ENCODE data around the gene SMARCC2.
A peak's percentile ranks its signal among the peaks of the same experiment; 100 is the strongest.
"Not testable (repeated sequence)": the region's sequence is repeated elsewhere in the genome, so short reads cannot be mapped to it uniquely, and the experiment has no call there.

SMARCC2 gene

DNA sequence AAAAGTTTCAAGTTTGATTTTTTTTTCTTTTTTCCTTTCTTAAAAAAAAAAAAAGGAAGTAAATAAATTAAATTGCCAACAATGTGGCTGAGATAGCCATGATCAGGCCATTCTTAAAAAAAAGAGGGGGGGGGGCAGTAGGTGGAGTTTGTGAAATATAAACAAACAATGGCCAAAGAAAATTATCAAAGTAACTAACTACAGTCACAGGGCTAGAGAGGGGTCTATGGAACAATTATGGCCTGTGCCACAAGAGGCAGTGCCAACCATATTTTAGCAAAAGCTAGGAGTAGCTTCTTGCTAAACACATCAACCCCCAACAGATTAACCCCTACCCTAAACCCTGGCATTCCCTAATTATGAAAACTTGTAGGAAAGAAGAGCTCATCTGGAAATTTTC, 16.2 kb upstream of the SMARCC2 start:
- Histone ChIP-seq H3K9ac (ENCODE audit: low read length) (no peak overlapping the region), H3K27me3 (ENCODE audit: control insufficient read depth in 1 of 2, insufficient read depth in 2 of 2, low read length in 2 of 2) (no peaks in the 10 kb centered on the region), H3K4me1 (ENCODE audit: insufficient read depth, low read length) (peaks cover 4% of the 10 kb centered on the region), H3K36me3 (ENCODE audit: insufficient read depth, low read length) (peaks cover 50% of the 10 kb centered on the region), H3K4me3 (ENCODE audit: low read depth in 1 of 2, low read length in 2 of 2) (no peak overlapping the region), H3K9me3 (ENCODE audit: low read length) (no peaks in the 10 kb centered on the region), H3K27ac (ENCODE audit: low read depth, low read length) (no peak overlapping the region)

DNA sequence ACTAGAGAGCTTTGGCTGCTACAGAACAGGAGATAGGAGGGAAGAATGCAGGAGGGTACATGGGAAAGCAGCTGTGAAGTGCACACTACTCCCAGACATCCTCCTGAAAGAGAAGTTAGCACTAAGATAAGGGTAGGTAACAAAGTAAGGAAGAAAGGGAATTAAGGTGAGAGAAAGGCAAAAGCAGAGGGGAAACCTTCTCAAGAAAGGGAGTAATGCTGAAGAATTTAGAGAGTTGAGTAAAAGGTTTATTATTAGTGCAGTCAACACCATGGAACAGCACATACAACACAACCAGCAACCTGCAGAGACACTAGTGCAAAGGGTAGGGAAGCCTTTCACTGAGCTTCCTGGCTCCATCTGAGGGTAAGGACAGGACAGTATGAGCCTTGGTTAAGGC, 15.0 kb upstream of the SMARCC2 start:
- H3K27me3 ChIP-seq (ENCODE audit: control insufficient read depth in 1 of 2, insufficient read depth in 2 of 2, low read length in 2 of 2) = no peaks in the 10 kb centered on the region
- H3K4me3 ChIP-seq (ENCODE audit: low read depth in 1 of 2, low read length in 2 of 2) = no peak overlapping the region
- H3K4me1 ChIP-seq (ENCODE audit: insufficient read depth, low read length) = peaks cover 4% of the 10 kb centered on the region
- no peaks in the 10 kb centered on the region for H3K9me3 ChIP-seq (ENCODE audit: low read length)
- peaks cover 41% of the 10 kb centered on the region for H3K36me3 ChIP-seq (ENCODE audit: insufficient read depth, low read length)
- H3K27ac ChIP-seq (ENCODE audit: low read depth, low read length) = no peak overlapping the region
- H3K9ac ChIP-seq (ENCODE audit: low read length) = no peak overlapping the region

DNA sequence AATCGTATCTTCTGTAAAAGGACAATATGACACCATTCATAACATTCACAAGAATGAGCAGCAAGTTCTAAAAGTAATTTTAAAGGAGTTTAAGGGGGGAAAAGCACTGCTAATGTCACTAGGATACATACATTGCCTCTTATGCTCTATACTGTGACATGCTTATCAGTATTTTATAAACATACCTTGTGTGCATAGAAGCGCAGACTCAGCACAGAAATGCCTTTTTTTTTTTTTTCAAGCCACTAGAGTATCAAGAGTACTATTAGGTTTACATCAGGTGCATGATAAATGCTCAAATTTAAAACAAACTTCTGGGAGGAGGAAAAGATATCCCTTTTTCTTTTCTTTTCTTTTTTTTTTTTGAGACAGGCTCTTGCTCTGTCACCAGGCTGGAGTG, 13.6 kb upstream of the SMARCC2 start:
- Histone ChIP-seq H3K9me3 (ENCODE audit: low read length) (no peaks in the 10 kb centered on the region), H3K27ac (ENCODE audit: low read depth, low read length) (no peak overlapping the region), H3K4me3 (ENCODE audit: low read depth in 1 of 2, low read length in 2 of 2) (no peak overlapping the region), H3K9ac (ENCODE audit: low read length) (no peak overlapping the region), H3K4me1 (ENCODE audit: insufficient read depth, low read length) (peaks cover 4% of the 10 kb centered on the region), H3K36me3 (ENCODE audit: insufficient read depth, low read length) (peaks cover 32% of the 10 kb centered on the region), H3K27me3 (ENCODE audit: control insufficient read depth in 1 of 2, insufficient read depth in 2 of 2, low read length in 2 of 2) (no peaks in the 10 kb centered on the region)

DNA sequence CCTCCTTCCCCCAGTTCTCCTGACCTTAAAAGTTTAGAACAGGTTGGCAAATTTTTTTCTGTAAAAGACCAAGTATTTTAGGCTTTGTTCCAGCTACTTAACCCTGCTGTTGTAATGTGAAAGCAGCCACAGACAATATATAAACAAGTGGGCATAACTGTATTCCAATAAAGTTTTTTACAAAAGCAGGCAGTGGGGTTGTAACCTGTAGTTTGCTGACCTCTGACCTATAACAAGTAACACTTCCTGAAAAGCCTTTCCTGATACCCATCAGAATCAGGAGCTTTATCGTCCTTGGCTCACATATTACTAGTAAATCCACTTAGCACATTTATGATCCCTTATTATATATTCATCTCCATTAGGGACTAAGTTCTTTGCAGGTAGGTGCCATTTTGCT, 13.1 kb upstream of the SMARCC2 start:
- H3K9me3 ChIP-seq (ENCODE audit: low read length) = no peaks in the 10 kb centered on the region
- peaks cover 27% of the 10 kb centered on the region for H3K36me3 ChIP-seq (ENCODE audit: insufficient read depth, low read length)
- H3K4me3 ChIP-seq (ENCODE audit: low read depth in 1 of 2, low read length in 2 of 2) = no peak overlapping the region
- H3K4me1 ChIP-seq (ENCODE audit: insufficient read depth, low read length) = peaks cover 4% of the 10 kb centered on the region
- H3K27ac ChIP-seq (ENCODE audit: low read depth, low read length) = no peak overlapping the region
- no peaks in the 10 kb centered on the region for H3K27me3 ChIP-seq (ENCODE audit: control insufficient read depth in 1 of 2, insufficient read depth in 2 of 2, low read length in 2 of 2)
- H3K9ac ChIP-seq (ENCODE audit: low read length) = no peak overlapping the region

DNA sequence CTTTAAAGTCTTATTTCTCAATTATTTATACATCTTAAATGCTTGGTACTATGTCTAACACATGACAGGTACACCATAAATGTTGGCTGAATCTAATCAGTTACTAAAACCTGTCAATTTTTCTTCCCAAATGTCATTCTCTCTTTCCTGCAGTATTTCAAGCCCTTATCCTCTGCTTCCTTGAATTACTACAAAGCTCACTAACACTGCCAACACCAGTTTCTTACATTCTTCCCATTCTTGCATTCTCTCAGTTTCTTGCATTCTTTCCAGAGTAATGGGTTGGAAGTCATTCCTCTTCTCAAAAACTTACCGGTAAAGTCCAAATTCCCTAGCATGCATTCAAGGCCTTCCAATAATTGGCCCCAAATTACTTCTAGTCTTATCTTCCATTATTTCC, 9.6 kb upstream of the SMARCC2 start:
- H3K27me3 ChIP-seq (ENCODE audit: control insufficient read depth in 1 of 2, insufficient read depth in 2 of 2, low read length in 2 of 2) = no peaks in the 10 kb centered on the region
- no peaks in the 10 kb centered on the region for H3K9me3 ChIP-seq (ENCODE audit: low read length)
- no peak overlapping the region for H3K9ac ChIP-seq (ENCODE audit: low read length)
- H3K27ac ChIP-seq (ENCODE audit: low read depth, low read length) = no peak overlapping the region
- H3K4me1 ChIP-seq (ENCODE audit: insufficient read depth, low read length) = peaks cover 4% of the 10 kb centered on the region
- no peak overlapping the region for H3K4me3 ChIP-seq (ENCODE audit: low read depth in 1 of 2, low read length in 2 of 2)
- no peaks in the 10 kb centered on the region for H3K36me3 ChIP-seq (ENCODE audit: insufficient read depth, low read length)

DNA sequence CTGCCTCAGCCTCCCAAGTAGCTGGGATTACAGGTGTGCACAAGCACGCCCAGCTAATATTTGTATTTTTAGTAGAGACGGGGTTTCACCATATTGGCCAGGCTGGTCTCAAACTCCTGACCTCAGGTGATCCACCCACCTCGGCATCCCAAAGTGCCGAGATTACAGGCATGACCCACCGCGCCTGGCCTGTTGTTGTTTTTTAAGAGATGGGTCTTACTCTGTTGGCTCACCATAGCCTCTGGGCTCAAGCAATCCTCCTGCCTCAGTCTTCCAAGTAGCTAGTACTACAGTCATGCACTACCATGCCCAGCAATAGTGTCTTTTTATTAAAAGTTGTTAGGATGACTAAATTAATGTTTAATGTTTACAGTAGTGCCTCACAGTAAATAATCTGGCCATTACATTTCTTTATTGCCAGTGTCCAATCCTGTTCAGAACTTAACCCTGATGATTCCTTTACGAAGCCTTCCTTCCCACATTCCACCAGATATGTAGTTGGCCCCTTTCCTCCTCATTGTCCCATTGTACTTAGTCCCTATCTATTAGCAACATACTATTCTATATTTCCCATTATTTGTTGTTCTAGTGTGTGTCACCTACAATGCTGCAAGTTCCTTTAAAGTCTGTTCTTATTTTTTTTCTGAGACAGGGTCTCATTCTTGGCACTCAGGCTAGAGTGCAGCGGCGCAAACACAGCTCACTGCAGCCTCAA, 8.8 kb upstream of the SMARCC2 start:
- Histone ChIP-seq H3K4me1 (ENCODE audit: insufficient read depth, low read length) (peaks cover 7% of the 10 kb centered on the region), H3K9ac (ENCODE audit: low read length) (no peak overlapping the region), H3K4me3 (ENCODE audit: low read depth in 1 of 2, low read length in 2 of 2) (no peak overlapping the region), H3K27ac (ENCODE audit: low read depth, low read length) (no peak overlapping the region), H3K36me3 (ENCODE audit: insufficient read depth, low read length) (no peaks in the 10 kb centered on the region), H3K9me3 (ENCODE audit: low read length) (no peaks in the 10 kb centered on the region), H3K27me3 (ENCODE audit: control insufficient read depth in 1 of 2, insufficient read depth in 2 of 2, low read length in 2 of 2) (no peaks in the 10 kb centered on the region)

DNA sequence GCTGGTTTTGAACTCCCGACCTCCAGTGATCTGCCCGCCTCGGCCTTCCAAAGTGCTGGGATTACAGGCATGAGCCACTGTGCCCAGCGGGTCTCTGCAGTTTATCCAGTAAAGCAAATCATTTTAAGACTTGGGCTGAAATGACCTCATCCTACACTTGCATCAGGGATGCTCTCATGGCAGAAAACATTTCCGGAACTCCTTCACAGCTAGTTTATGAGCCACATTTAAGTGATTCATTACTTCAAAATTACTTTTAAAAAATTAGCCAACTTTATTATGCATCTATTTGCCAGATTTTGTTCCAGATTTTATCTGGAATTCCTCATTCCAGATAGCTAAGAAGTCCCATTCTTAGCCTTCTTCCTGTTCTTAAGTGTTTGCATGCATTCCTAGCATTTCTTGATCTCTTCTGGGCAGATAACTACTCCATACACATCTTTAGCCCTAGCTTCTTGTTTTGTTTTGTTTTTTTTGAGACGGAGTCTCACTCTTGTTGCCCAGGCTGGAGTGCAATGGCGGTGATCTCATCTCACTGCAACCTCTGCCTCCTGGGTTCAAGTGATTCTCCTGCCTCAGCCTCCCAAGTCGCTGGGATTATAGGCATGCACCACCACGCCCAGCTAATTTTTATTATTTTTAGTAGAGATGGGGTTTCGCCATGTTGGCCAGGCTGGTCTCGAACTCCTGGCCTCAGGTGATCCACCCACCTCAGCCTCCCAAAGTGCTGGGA, 7.7 kb upstream of the SMARCC2 start:
- H3K9ac ChIP-seq (ENCODE audit: low read length); H3K4me3 ChIP-seq (ENCODE audit: low read depth in 1 of 2, low read length in 2 of 2); H3K27ac ChIP-seq (ENCODE audit: low read depth, low read length); H3K4me1 ChIP-seq (ENCODE audit: insufficient read depth, low read length); H3K36me3 ChIP-seq (ENCODE audit: insufficient read depth, low read length); H3K27me3 ChIP-seq (ENCODE audit: control insufficient read depth in 1 of 2, insufficient read depth in 2 of 2, low read length in 2 of 2); H3K9me3 ChIP-seq (ENCODE audit: low read length): not testable (repeated sequence)

DNA sequence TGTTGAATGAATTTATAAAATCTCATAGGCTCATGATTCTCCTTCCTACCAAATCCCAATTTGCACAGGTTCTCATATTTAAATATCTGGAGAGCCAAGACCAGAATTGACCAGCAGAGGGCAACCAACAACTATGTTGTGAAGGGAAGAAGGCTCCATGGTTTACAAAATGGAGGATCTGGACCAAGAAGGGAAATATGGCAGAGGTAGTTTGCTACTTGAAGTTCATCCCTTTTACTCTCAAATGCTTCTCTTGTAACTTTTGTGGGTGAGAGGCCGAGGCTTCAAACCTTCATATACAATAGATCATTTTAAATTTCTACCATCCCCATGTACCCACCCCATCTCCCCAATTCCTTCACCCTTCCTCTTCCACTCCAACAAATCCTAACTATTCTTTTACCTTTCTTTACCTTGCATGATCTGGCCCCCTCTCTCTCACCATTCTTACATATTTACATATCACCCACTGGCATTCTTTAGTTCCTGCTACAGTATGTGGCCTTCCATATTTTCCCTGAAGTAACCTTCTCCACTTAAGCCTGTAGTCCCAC, 3.8 kb upstream of the SMARCC2 start:
- Histone ChIP-seq H3K9me3 (ENCODE audit: low read length) (no peaks in the 10 kb centered on the region), H3K27ac (ENCODE audit: low read depth, low read length) (no peak overlapping the region), H3K27me3 (ENCODE audit: control insufficient read depth in 1 of 2, insufficient read depth in 2 of 2, low read length in 2 of 2) (no peaks in the 10 kb centered on the region), H3K4me1 (ENCODE audit: insufficient read depth, low read length) (peaks cover 7% of the 10 kb centered on the region), H3K4me3 (ENCODE audit: low read depth in 1 of 2, low read length in 2 of 2) (no peak overlapping the region), H3K36me3 (ENCODE audit: insufficient read depth, low read length) (no peaks in the 10 kb centered on the region), H3K9ac (ENCODE audit: low read length) (no peak overlapping the region)

DNA sequence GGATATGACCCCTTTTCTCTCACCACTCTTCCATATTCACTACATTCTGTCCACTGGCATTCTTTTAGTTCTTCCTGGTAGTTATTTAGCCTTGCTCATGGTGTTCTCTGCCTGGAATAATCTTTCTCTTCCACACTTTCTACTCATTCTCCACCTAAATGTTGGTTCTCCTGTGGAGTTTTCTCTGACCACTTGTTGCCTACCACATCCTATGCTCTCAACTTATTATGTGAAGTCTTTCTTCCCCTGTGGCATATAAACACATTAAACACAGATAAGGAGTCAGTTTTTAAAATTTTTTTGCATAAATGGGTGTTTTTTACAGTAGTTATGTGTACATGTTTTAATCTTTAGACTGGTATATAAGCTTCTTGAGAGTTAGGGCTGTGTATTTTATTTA, 3.3 kb upstream of the SMARCC2 start:
- no peak overlapping the region for H3K9ac ChIP-seq (ENCODE audit: low read length)
- peaks cover 13% of the 10 kb centered on the region for H3K4me1 ChIP-seq (ENCODE audit: insufficient read depth, low read length)
- no peak overlapping the region for H3K4me3 ChIP-seq (ENCODE audit: low read depth in 1 of 2, low read length in 2 of 2)
- H3K9me3 ChIP-seq (ENCODE audit: low read length) = no peaks in the 10 kb centered on the region
- H3K27ac ChIP-seq (ENCODE audit: low read depth, low read length) = no peak overlapping the region
- H3K27me3 ChIP-seq (ENCODE audit: control insufficient read depth in 1 of 2, insufficient read depth in 2 of 2, low read length in 2 of 2) = no peaks in the 10 kb centered on the region
- no peaks in the 10 kb centered on the region for H3K36me3 ChIP-seq (ENCODE audit: insufficient read depth, low read length)

DNA sequence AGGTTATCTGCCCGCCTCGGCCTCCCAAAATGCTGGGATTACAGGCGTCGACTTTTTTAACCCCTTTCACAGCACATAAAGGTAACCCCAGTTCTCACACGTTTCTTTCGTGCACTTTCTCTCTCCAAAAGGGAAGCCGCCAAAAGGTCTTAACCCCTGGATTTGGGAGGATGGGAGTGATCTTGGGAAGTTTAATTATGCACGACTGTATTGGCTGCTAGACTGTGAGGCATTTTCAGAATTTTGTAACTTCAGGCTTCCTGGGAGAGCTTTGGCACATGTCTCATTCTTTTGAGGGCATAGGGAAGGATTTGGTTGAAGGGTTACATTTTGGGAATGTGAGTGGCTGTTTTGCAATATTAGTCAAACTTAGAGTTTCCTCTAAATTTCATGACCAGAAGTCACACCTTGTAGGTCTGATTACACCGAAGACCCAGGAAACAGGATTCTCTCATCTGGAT, 1.4 kb upstream of the SMARCC2 start:
- Histone ChIP-seq H3K27ac (ENCODE audit: low read depth, low read length) (peak overlapping the region; percentile 84), H3K27me3 (ENCODE audit: control insufficient read depth in 1 of 2, insufficient read depth in 2 of 2, low read length in 2 of 2) (no peaks in the 10 kb centered on the region), H3K36me3 (ENCODE audit: insufficient read depth, low read length) (peaks cover 9% of the 10 kb centered on the region), H3K9ac (ENCODE audit: low read length) (peak overlapping the region; percentile 99), H3K4me3 (ENCODE audit: low read depth in 1 of 2, low read length in 2 of 2) (peak overlapping the region; percentile 70 to 97), H3K4me1 (ENCODE audit: insufficient read depth, low read length) (peaks cover 18% of the 10 kb centered on the region), H3K9me3 (ENCODE audit: low read length) (no peaks in the 10 kb centered on the region)

DNA sequence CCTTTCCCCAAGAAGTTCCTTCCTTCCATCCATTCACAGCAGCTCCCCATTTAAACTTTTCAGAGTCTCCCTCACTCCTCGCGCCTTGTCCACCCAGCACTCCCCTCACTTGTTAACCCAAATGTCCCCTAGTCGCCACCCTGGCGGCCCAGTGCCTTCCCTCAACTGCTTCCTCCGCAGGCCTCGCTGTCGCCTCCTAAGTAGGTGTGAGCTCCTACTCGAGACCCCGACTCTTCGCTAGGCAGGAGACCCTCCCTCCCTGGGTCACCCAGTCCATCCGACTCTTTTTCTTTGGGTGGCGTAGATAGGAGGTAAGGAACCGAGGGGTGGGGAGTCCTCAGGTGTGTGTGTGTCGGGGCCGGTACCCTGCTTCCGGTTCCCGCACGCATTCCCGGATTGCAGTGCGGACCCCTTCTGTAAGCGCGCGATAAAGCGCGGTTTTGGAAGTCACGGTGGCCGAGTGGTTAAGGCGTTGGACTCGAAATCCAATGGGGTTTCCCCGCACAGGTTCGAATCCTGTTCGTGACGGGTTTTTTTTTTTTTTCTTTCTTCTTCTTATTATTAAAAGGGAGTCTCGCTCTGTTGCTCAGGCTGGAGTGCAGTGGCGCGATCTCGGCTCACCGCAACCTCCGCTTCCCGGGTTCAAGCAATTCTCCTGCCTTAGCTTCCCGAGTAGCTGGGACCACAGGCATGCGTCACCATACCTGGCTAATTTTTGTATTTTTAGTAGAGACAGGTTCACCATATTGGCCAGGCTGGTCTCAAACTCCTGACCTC, 823 bp upstream of the SMARCC2 start:
- Histone ChIP-seq H3K9ac (ENCODE audit: low read length) (peak overlapping the region; percentile 99), H3K4me3 (ENCODE audit: low read depth in 1 of 2, low read length in 2 of 2) (peak overlapping the region; percentile 70 to 97), H3K36me3 (ENCODE audit: insufficient read depth, low read length) (peaks cover 14% of the 10 kb centered on the region), H3K4me1 (ENCODE audit: insufficient read depth, low read length) (peaks cover 18% of the 10 kb centered on the region), H3K9me3 (ENCODE audit: low read length) (no peaks in the 10 kb centered on the region), H3K27ac (ENCODE audit: low read depth, low read length) (peak overlapping the region; percentile 84), H3K27me3 (ENCODE audit: control insufficient read depth in 1 of 2, insufficient read depth in 2 of 2, low read length in 2 of 2) (no peaks in the 10 kb centered on the region)
